ENCODE data around the gene ATM.
A peak's percentile ranks its signal among the peaks of the same experiment; 100 is the strongest.
"Not testable (repeated sequence)": the region's sequence is repeated elsewhere in the genome, so short reads cannot be mapped to it uniquely, and the experiment has no call there.

The ATM gene

GRCh38 chr11:108373505-108373904 lies 150.6 kb downstream of the ATM start:
- not testable (repeated sequence) for DNase-seq (ENCODE audit: low spot score)

GRCh38 chr11:108388576-108388975 lies 165.7 kb downstream of the ATM start:
- DNase-seq (ENCODE audit: low spot score), result no peak

GRCh38 chr11:108392353-108392752 lies 169.5 kb downstream of the ATM start:
- peak; percentile 9 for DNase-seq (ENCODE audit: low spot score)

- DNase-seq (ENCODE audit: low spot score), result peak; percentile 16
These were observed 170.2 kb downstream of the ATM start for GRCh38 chr11:108393046-108393445.

- DNase-seq (ENCODE audit: low spot score), result no peak
These were observed 171.9 kb downstream of the ATM start for GRCh38 chr11:108394744-108395284.

- not testable (repeated sequence) for DNase-seq (ENCODE audit: low spot score)
These were observed 173.8 kb downstream of the ATM start for GRCh38 chr11:108396672-108397071.

GRCh38 chr11:108398439-108398838 lies 175.6 kb downstream of the ATM start:
- DNase-seq (ENCODE audit: low spot score), result no peak

GRCh38 chr11:108402241-108402640 lies 179.4 kb downstream of the ATM start:
- no peak for DNase-seq (ENCODE audit: low spot score)

- no peak for DNase-seq (ENCODE audit: low spot score)
These were observed 180.2 kb downstream of the ATM start for GRCh38 chr11:108403052-108403451.

GRCh38 chr11:108405706-108406105 lies 182.8 kb downstream of the ATM start:
- DNase-seq (ENCODE audit: low spot score), result no peak

GRCh38 chr11:108414958-108415357 lies 192.1 kb downstream of the ATM start:
- no peak for DNase-seq (ENCODE audit: low spot score)

- DNase-seq (ENCODE audit: low spot score), result not testable (repeated sequence)
These were observed 194.7 kb downstream of the ATM start for GRCh38 chr11:108417551-108417950.
